ENCODE measurements around the gene PCID2. TPM values are rescaled to one million over a fixed set of nuclear protein-coding genes. Genes with fewer than 3 reads are reported as not detected.

PCID2 gene
- total RNA-seq, 1 experiment from 2014 or later = 63.4 TPM

GRCh38 chr13:113229161-113229560 is 20.7 kb upstream of the PCID2 start:
- Mint-ChIP-seq H3K27ac (ENCODE audit: low read depth, unreplicated experiment) (no peak overlapping the region), H3K4me3 (ENCODE audit: unreplicated experiment) (no peak overlapping the region), H3K36me3 (ENCODE audit: insufficient read depth, unreplicated experiment) (peaks cover 83% of the 10 kb centered on the region), H3K4me1 (ENCODE audit: insufficient read depth, unreplicated experiment) (no peaks in the 10 kb centered on the region), H3K9me3 (ENCODE audit: unreplicated experiment) (no peaks in the 10 kb centered on the region), H3K27me3 (ENCODE audit: insufficient read depth, unreplicated experiment) (no peaks in the 10 kb centered on the region)
- BruUV-seq (replicated peaks) = no TSS peak
- ChIA-PET CTCF (no interaction called here), POLR2A (no interaction called here)
- intact Hi-C loops (cut with micrococcal nuclease) = no loop called here
- no peak for TF ChIP-seq CTCF (IDR thresholded peaks at IDR 0.05; ENCODE audit: unreplicated experiment)
- DNase-seq (ENCODE audit: unreplicated experiment) = no peak

- no TSS peak for BruUV-seq (replicated peaks)
- Mint-ChIP-seq H3K4me1 (ENCODE audit: insufficient read depth, unreplicated experiment) (peaks cover 1% of the 10 kb centered on the region), H3K9me3 (ENCODE audit: unreplicated experiment) (no peaks in the 10 kb centered on the region), H3K27ac (ENCODE audit: low read depth, unreplicated experiment) (no peak overlapping the region), H3K27me3 (ENCODE audit: insufficient read depth, unreplicated experiment) (no peaks in the 10 kb centered on the region), H3K36me3 (ENCODE audit: insufficient read depth, unreplicated experiment) (peaks cover 85% of the 10 kb centered on the region), H3K4me3 (ENCODE audit: unreplicated experiment) (no peak overlapping the region)
- no peak for TF ChIP-seq CTCF (IDR thresholded peaks at IDR 0.05; ENCODE audit: unreplicated experiment)
- POLR2A ChIA-PET = no interaction called here
- intact Hi-C loops (cut with micrococcal nuclease) = no loop called here
- CTCF ChIA-PET = no interaction called here
- DNase-seq (ENCODE audit: unreplicated experiment) = no peak
Observed at GRCh38 chr13:113226873-113227450, 18.5 kb upstream of the PCID2 start.

- ChIA-PET POLR2A (no interaction called here), CTCF (interaction anchor here (0.7 to 1.5 kb wide), 3 partner anchors 32 to 283 kb away, joined by 3 to 4 read pairs (median 4); no protein-coding TSS in a partner anchor)
- no peak for TF ChIP-seq CTCF (IDR thresholded peaks at IDR 0.05; ENCODE audit: unreplicated experiment)
- no peak overlapping the region for H3K4me3 Mint-ChIP-seq (ENCODE audit: unreplicated experiment)
- peaks cover 94% of the 10 kb centered on the region for H3K36me3 Mint-ChIP-seq (ENCODE audit: insufficient read depth, unreplicated experiment)
- intact Hi-C loops (cut with micrococcal nuclease) = no loop called here
- no TSS peak for BruUV-seq (replicated peaks)
- peak overlapping the region; percentile 49 for H3K27ac Mint-ChIP-seq (ENCODE audit: low read depth, unreplicated experiment)
- no peaks in the 10 kb centered on the region for H3K27me3 Mint-ChIP-seq (ENCODE audit: insufficient read depth, unreplicated experiment)
- H3K9me3 Mint-ChIP-seq (ENCODE audit: unreplicated experiment) = no peaks in the 10 kb centered on the region
- DNase-seq (ENCODE audit: unreplicated experiment) = no peak
- H3K4me1 Mint-ChIP-seq (ENCODE audit: insufficient read depth, unreplicated experiment) = peaks cover 4% of the 10 kb centered on the region
Observed at GRCh38 chr13:113225515-113225914, 17.0 kb upstream of the PCID2 start.

- no peak for TF ChIP-seq CTCF (IDR thresholded peaks at IDR 0.05; ENCODE audit: unreplicated experiment)
- no peak overlapping the region for H3K4me3 Mint-ChIP-seq (ENCODE audit: unreplicated experiment)
- BruUV-seq (replicated peaks) = no TSS peak
Observed at GRCh38 chr13:113224486-113224885, 16.0 kb upstream of the PCID2 start.

More at GRCh38 chr13:113224486-113224885, 16.0 kb upstream of the PCID2 start:
- CTCF ChIA-PET = interaction anchor here (0.6 kb wide), 1 partner anchor 39 kb away, joined by 3 read pairs; no protein-coding TSS in a partner anchor
- no peak overlapping the region for H3K27ac Mint-ChIP-seq (ENCODE audit: low read depth, unreplicated experiment)
- POLR2A ChIA-PET = no interaction called here
- intact Hi-C loops (cut with micrococcal nuclease) = no loop called here
- DNase-seq (ENCODE audit: unreplicated experiment) = no peak
- no peaks in the 10 kb centered on the region for H3K9me3 Mint-ChIP-seq (ENCODE audit: unreplicated experiment)
- peaks cover 4% of the 10 kb centered on the region for H3K4me1 Mint-ChIP-seq (ENCODE audit: insufficient read depth, unreplicated experiment)
- H3K27me3 Mint-ChIP-seq (ENCODE audit: insufficient read depth, unreplicated experiment) = no peaks in the 10 kb centered on the region
- H3K36me3 Mint-ChIP-seq (ENCODE audit: insufficient read depth, unreplicated experiment) = peaks cover 94% of the 10 kb centered on the region

All from MCF 10A (cell line).